C4-2B (cell line): ENCODE measurements around the gene INMT.

Experiments
- ZFX ChIP-seq: fragments of 450-650 bp; IDR thresholded peaks from 2 replicates; pipeline ENCODE4 v1.6.1; 2017
- TF ChIP-seq, protein P1 (sequence below): fragments of 450-650 bp; conservative IDR thresholded peaks from 2 replicates; pipeline ENCODE4 v1.5.1; 2017; ENCODE audit warnings: mild to moderate bottlenecking

GRCh38 chr7:30705008-30705407 lies 46.9 kb upstream of the INMT start:
- TF ChIP-seq, protein P1, sequence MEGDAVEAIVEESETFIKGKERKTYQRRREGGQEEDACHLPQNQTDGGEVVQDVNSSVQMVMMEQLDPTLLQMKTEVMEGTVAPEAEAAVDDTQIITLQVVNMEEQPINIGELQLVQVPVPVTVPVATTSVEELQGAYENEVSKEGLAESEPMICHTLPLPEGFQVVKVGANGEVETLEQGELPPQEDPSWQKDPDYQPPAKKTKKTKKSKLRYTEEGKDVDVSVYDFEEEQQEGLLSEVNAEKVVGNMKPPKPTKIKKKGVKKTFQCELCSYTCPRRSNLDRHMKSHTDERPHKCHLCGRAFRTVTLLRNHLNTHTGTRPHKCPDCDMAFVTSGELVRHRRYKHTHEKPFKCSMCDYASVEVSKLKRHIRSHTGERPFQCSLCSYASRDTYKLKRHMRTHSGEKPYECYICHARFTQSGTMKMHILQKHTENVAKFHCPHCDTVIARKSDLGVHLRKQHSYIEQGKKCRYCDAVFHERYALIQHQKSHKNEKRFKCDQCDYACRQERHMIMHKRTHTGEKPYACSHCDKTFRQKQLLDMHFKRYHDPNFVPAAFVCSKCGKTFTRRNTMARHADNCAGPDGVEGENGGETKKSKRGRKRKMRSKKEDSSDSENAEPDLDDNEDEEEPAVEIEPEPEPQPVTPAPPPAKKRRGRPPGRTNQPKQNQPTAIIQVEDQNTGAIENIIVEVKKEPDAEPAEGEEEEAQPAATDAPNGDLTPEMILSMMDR, result no peak
- no peak for TF ChIP-seq ZFX
